HG03439 (cell line): ENCODE data around the gene TSACC.

ENCODE experiments used
- ATAC-seq: cut with Tn5 transposase; IDR thresholded peaks from one replicate; pipeline ENCODE4 v1.9.1; 2021; ENCODE audit warnings: mild to moderate bottlenecking, moderate library complexity; ENCODE audit not compliant: unreplicated experiment

The TSACC gene

GRCh38 chr1:156391701-156392100 is 53.4 kb downstream of the TSACC start:
- no peak for ATAC-seq

DNA sequence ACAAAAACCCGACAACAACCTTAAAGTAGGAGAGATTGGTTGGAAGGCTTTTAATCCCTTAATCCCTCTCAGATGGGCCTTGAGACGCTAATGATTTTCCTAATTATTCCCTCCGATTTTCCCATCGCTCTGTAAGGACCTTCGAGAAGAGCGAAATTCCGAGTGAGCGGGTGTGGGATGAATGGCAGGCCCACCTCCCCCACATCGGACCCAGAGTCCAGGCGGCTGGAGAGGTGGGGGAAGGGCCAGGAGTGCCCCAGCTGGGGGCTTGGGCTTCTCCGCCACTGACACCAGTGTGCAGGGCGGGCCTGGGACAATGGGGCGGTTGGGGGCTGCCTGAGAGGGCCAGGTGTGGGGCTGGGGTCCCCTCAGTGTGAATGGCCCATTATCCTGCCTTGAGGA is 54.1 kb downstream of the TSACC start:
- ATAC-seq, result no peak

- ATAC-seq, result no peak
Observed at GRCh38 chr1:156393095-156393494, 54.8 kb downstream of the TSACC start.

DNA sequence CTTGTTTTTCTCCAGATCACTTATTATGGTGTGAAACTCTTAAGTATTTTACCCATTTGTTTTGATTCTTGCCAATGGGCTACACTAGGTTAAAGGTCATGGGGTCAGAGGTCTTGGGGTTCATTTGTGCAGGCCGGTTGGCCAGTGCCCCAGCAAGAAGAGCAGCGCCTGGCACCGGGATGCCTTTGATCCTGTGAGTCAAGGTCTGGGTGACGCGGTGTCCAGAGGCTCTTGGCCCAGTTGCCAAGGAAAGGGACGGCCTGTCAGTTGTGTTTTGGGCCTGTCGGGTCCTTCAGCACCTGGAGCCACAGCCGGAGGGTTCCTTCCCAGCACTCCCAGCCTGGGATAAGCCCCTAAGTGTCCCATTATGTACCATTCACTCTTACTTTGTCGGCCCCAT is 55.8 kb downstream of the TSACC start:
- ATAC-seq, result no peak

DNA sequence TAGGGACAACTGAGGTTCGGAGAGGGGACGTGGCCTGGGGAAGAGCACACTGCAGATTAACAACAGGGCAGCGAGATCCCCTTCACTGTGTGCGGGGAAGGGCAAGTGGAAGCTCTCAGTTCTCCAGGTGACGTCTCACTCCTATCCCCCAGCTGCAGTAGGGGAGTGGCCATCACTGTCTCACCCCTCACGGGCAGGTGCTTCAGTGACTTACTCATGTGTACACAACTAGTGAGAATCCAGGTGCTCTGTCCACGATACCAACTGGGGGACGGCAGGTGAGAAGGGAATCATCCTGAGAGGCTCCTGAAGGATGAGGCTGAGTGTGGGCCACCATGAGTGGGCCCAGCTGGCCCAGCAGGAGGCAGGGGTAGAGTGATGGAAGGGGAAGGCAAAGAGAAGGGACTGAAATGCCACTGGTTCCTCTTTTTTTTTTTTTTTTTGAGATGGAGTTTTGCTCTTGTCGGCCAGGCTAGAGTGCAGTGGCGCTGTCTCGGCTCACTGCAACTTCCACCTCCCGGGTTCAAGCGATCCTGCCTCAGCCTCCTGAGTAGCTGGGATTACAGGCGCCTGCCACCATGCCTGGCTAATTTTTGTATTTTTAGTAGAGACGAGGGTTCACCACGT is 56.6 kb downstream of the TSACC start:
- ATAC-seq, result no peak
